GM19240 (cell line): ENCODE results near the gene TSSK3.
"Not testable (repeated sequence)": the region's sequence is repeated elsewhere in the genome, so short reads cannot be mapped to it uniquely, and the experiment has no call there.

Experiments used
- DNase-seq: peaks from one replicate; pipeline ENCODE4 v3.0.0; 2011; ENCODE audit warnings: low spot score; ENCODE audit not compliant: insufficient read length

The TSSK3 gene

GRCh38 chr1:32338637-32339145 is 23.6 kb upstream of the TSSK3 start:
- no peak for DNase-seq

DNA sequence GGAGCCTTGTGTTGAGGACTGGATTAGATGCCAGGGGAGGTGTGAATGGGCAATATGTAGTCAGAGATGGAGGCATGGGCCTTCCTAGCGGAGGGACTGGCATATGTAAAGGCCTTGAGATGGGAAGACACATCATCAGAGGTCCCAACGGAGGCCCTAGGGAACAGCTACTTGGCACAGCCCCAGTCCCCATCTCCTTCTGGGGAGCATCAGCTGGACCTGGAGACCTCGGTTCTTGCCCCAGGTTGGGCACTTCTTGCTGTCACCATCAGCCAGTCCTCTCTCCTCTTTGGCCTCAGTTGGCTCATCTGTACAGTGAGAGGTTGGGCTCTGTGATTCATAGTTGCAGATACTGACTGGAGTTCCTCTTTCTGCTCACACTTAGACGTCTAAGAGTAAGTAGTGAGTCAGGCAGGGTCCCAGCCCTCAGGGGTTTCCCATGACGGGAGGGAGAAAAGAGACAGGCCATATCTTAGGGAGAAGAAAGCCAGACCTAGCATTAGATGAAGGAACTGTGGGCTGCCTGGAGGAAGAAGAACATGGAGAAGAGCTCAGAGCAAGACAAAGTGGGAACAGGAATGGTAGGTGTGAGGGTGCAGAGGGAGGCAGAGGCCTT is 22.9 kb upstream of the TSSK3 start:
- DNase-seq: no peak

- DNase-seq: no peak
These were observed 21.1 kb upstream of the TSSK3 start for GRCh38 chr1:32341186-32341757.

- DNase-seq: no peak
These were observed 20.4 kb upstream of the TSSK3 start for GRCh38 chr1:32341971-32342370.

GRCh38 chr1:32342704-32343103 is 19.6 kb upstream of the TSSK3 start:
- DNase-seq: no peak

GRCh38 chr1:32345289-32345827 is 17.0 kb upstream of the TSSK3 start:
- DNase-seq: no peak

GRCh38 chr1:32346532-32347157 is 15.7 kb upstream of the TSSK3 start:
- DNase-seq: no peak

DNA sequence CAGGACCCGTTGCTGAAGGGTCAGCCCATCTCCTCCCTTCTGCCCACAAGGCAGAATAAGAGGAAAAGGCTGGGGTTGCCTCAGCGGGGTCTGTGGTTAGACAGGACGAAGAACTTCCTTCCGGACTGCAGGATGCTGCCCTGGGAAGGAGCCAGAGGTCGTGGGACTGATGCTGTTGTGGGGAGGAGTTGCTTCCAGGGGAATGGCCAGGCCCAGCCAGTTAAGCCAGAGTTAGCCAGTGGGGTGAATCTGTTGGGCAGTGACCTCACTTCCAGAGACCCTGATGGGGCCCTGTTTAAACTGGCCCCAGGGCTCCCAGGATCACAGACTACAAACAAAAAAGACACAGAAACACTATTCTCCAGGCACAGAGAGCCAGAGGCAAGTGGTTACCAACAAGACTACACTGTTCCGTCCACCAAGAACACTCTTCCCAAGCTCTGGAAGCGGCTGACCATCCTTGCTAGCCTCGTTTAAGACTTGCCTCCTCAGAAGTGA is 13.1 kb upstream of the TSSK3 start:
- DNase-seq: no peak

GRCh38 chr1:32350785-32351398 is 11.4 kb upstream of the TSSK3 start:
- DNase-seq: peak; percentile 59

DNA sequence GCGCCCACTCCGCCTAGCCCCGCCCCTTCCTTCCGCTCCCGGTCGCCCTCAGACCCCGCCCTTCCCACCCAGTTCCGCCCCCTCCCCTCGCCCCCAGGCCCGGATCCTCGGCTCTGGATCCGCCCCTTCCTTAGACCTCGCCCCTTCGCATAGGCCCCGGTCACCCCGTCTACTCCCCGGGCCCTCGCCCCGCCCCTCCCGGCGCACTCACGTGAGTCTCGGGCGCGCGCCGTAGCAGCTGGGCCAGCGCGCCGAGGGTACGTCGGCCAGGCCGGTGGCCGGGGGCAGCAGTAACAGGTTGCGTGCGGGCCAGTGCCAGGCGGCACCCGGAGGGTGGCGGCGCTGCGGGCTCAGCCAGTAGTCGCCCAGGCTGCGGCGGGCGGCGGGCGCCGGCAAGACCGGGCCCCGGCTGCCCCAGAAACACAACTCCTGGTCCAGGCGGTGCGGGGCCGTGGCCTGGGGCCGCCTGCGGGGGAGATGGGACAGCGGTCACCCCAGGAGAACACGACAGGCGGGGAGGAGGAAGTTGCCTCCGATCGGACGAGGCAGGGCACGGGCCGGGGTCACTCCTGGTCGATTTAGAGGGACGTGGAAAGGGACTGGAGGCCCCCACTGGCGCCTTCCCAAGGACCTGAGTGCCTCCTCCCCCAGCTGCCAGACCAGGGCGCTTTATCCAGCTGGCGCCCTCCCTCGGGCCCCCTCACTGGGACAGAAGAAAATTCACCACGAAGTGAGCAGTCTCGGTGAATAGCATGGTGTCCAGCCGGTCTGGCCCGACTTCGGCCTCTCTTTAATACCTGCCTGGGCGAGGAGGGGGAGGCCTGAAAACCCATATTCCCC is 10.7 kb upstream of the TSSK3 start:
- peak; percentile 88 for DNase-seq

DNA sequence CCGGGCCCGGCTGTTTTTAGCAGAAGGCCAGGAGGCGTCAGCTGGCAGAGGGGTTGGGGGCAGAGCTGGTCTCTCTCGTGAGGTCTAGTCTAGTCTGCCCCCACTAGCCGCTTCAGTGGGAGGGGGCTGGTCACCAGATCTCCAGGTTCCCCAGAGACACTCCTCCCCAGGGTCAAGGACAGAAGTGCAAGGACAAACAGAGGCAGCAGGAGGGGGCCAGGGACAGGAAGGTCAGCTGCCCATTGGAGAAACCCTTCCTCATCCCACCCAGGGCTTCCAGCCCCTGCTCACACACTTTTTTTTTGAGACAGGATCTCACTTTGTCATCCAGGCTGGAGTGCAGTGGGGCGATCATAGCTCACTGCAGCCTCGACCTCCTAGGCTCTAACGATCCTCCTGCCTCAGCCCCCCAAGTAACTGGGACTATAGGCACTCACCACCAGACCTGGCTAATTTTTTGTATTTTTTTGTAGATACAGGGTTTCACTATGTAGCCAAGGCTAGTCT is 10.0 kb upstream of the TSSK3 start:
- DNase-seq: no peak

GRCh38 chr1:32352831-32353383 is 9.4 kb upstream of the TSSK3 start:
- DNase-seq: no peak

- DNase-seq: no peak
These were observed 8.9 kb upstream of the TSSK3 start for GRCh38 chr1:32353431-32353830.

DNA sequence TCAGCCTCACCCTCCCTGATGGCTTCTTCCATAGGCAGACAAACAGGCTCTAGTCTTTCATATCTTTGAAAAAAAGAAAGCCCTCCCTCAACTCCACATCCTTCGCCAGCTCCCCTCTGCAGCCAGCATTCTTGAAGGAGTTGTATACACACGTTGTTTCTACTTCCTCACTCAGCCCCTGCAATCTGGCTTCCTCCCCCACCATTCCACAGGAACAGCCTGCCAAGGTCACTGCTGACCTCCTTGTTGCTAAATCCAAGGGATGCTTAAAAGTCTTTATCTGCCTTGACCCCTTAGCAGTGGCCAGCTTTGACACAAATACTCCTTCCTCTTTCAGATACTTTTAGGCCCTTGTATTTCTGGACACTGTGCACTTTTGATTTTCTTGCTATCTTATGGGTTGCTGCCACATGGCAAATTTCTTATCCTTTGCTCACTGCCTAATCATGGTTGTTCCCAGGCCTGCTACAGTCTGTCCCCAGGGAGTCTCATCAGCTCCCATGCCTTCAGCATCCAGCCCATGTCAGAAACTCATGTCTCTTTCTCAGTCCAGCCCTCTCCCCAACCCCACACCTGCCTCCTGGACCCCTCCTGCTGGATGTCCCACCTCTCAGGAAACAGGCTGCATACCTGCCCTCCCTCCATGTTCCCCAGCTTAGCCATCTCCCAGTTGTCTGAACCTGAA is 8.3 kb upstream of the TSSK3 start:
- DNase-seq: no peak

DNA sequence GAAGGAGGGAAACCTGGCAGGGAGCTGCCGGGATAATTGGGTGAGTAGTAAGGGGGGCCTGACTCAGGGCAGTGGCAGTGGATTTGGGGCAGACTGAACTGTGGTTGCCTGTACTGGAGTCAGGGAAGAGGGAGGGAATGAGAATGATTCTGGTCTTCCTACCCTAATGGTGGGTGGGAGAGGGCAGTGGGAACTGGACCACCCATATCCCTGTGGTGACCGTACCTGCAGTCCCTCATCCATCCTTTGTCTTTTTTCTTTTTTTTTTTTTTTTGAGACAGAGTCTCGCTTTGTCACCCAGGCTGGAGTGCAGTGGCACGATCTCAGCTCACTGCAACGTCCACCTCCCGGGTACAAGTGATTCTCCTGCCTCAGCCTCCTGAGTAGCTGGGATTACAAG is 6.6 kb upstream of the TSSK3 start:
- DNase-seq: not testable (repeated sequence)

- DNase-seq: no peak
These were observed 5.9 kb upstream of the TSSK3 start for GRCh38 chr1:32356478-32356877.

DNA sequence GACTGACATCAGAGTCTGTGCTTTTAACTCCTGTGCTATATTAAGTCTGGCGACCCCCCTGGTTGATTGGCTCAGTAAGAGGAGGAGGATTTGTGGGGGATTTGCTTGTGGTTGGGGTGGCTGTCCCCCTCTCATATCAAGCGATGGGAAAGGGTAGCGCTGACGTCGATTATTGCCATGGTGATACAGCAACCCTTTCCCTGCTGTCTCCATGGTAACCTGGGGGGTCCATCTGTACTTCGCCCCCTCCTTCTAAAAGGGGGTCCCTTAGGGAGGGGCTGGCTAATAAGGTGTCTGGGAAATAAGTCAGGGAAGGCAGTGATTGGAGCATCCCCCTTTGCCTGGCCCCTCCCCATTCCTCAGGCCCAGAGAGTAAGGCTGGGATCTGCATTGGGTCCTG is 4.7 kb upstream of the TSSK3 start:
- no peak for DNase-seq

- DNase-seq: no peak
These were observed 3.9 kb upstream of the TSSK3 start for GRCh38 chr1:32358435-32358834.

- no peak for DNase-seq
These were observed 1.0 kb upstream of the TSSK3 start for GRCh38 chr1:32361308-32361673.
